Testis (tissue), 3 donors: ENCODE results near the gene SLC18A2. TPM values are rescaled to one million over a fixed set of nuclear protein-coding genes. Genes with fewer than 3 reads are reported as not detected.
A peak's percentile ranks its signal among the peaks of the same experiment; 100 is the strongest.

Experiments used
- DNase-seq: peaks from one replicate; pipeline ENCODE4 v3.0.0-alpha.2; 2019
- H3K27ac ChIP-seq, 2 donors: fragments of 200-600 bp; sonication (generic); one replicate each; pipeline ENCODE4 v1.5.1; 2019
- H3K27me3 ChIP-seq: fragments of 200-600 bp; sonication (generic); one replicate; pipeline ENCODE4 v1.5.1; 2019
- H3K36me3 ChIP-seq: fragments of 200-600 bp; sonication (generic); one replicate; pipeline ENCODE4 v1.5.1; 2017; ENCODE audit warnings: low read depth; ENCODE audit errors: missing control alignments
- H3K4me1 ChIP-seq: fragments of 200-600 bp; sonication (generic); one replicate; pipeline ENCODE4 v1.5.1; 2019
- H3K4me3 ChIP-seq, 2 donors: fragments of 200-600 bp; sonication (generic); one replicate each; pipeline ENCODE4 v1.5.1; 2017 to 2019
- H3K9me3 ChIP-seq: fragments of 200-600 bp; sonication (generic); one replicate; pipeline ENCODE4 v1.5.1; 2017
- POLR2A ChIP-seq: fragments of 450-650 bp; IDR thresholded peaks from one replicate; pipeline ENCODE4 v1.6.1; 2017; ENCODE audit warnings: antibody characterized with exemption, mild to moderate bottlenecking, moderate library complexity
- WGBS, 2 donors: methylation state at CpG; one replicate each; pipeline ENCODE4 v1.1.5; 2018; 5-methylcytosine and 5-hydroxymethylcytosine counted together
- intact Hi-C: fragments of 100-400 bp; cut with DNase I; formaldehyde crosslinking; loops from one replicate; pipeline ENCODE4 v1.15.1; 2023; ENCODE audit warnings: low total_unique reads
- polyA plus RNA-seq: library from polyadenylated mRNA; stranded (reverse); fragments of 350-450 nt; fragmentation: Illumina TruSeq; extraction: RNeasy Lipid Tissue Mini Kit (QIAGEN cat#74804); gene quantifications from one replicate; pipeline ENCODE4 v1.2.3, GENCODE V29; 2014; ENCODE audit warnings: low read depth, low replicate concordance; ENCODE audit not compliant: insufficient read depth
- total RNA-seq, 2 donors: library from RNA; depleted of rRNA; stranded (reverse); fragments of >200 nt; gene quantifications; one replicate each; pipeline ENCODE4 v1.2.3, GENCODE V29; 2016
- TF ChIP-seq, protein P1 (sequence below), 3 experiments: fragments of 450-650 bp in 2 of 3; fragments of 200-600 bp in 1 of 3; sonication (generic) in 1 of 3; IDR thresholded peaks; one replicate each; pipeline ENCODE4 v1.5.1; 2016 to 2019; ENCODE audit warnings: antibody characterized with exemption in 3 of 3, mild to moderate bottlenecking in 2 of 3, moderate library complexity in 1 of 3

Gene SLC18A2
- total and polyA plus RNA-seq, 3 donors from 2014 or later = 1.9 to 2.4 (median 2.0) TPM

GRCh38 chr10:117318909-117319308, 78.0 kb downstream of the SLC18A2 start:
- intact Hi-C loops = loop anchor here (10.0 kb wide), 1 partner anchor 94 kb away; no protein-coding TSS in a partner anchor

GRCh38 chr10:117320050-117320665, 79.2 kb downstream of the SLC18A2 start:
- Histone ChIP-seq H3K27me3 (no peaks in the 10 kb centered on the region), H3K9me3 (no peaks in the 10 kb centered on the region), H3K4me3 (no peak overlapping the region), H3K27ac (no peak overlapping the region), H3K36me3 (no peaks in the 10 kb centered on the region), H3K4me1 (no peaks in the 10 kb centered on the region)
- intact Hi-C loops = no loop called here
- TF ChIP-seq, protein P1, sequence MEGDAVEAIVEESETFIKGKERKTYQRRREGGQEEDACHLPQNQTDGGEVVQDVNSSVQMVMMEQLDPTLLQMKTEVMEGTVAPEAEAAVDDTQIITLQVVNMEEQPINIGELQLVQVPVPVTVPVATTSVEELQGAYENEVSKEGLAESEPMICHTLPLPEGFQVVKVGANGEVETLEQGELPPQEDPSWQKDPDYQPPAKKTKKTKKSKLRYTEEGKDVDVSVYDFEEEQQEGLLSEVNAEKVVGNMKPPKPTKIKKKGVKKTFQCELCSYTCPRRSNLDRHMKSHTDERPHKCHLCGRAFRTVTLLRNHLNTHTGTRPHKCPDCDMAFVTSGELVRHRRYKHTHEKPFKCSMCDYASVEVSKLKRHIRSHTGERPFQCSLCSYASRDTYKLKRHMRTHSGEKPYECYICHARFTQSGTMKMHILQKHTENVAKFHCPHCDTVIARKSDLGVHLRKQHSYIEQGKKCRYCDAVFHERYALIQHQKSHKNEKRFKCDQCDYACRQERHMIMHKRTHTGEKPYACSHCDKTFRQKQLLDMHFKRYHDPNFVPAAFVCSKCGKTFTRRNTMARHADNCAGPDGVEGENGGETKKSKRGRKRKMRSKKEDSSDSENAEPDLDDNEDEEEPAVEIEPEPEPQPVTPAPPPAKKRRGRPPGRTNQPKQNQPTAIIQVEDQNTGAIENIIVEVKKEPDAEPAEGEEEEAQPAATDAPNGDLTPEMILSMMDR (IDR thresholded peaks at IDR 0.05) = peak in 2 of 3 experiments; percentile 42 to 50
- TF ChIP-seq POLR2A = no peak
- 75 to 80% methylated on average over 1 of the region's 1 CpG for WGBS, 2 donors
- DNase-seq = peak; percentile 20

More at GRCh38 chr10:117318909-117319308, 78.0 kb downstream of the SLC18A2 start:
- DNase-seq = no peak
- TF ChIP-seq POLR2A = no peak
- TF ChIP-seq, protein P1 (IDR thresholded peaks at IDR 0.05) = peak in 1 of 3 experiments; percentile 31
- Histone ChIP-seq H3K27me3 (no peaks in the 10 kb centered on the region), H3K27ac (no peak overlapping the region), H3K4me3 (no peak overlapping the region), H3K4me1 (no peaks in the 10 kb centered on the region), H3K36me3 (no peaks in the 10 kb centered on the region), H3K9me3 (no peaks in the 10 kb centered on the region)

GRCh38 chr10:117322260-117322659, 81.3 kb downstream of the SLC18A2 start:
- no peak overlapping the region for H3K4me3 ChIP-seq
- no peak overlapping the region for H3K27ac ChIP-seq
- H3K36me3 ChIP-seq = no peaks in the 10 kb centered on the region
- no peak for TF ChIP-seq POLR2A
- TF ChIP-seq, protein P1 (IDR thresholded peaks at IDR 0.05) = no peak
- DNase-seq = no peak
- H3K9me3 ChIP-seq = no peaks in the 10 kb centered on the region
- WGBS, 2 donors = 71 to 76% methylated on average over 4 of the region's 4 CpGs
- H3K27me3 ChIP-seq = no peaks in the 10 kb centered on the region
- intact Hi-C loops = no loop called here
- no peaks in the 10 kb centered on the region for H3K4me1 ChIP-seq

GRCh38 chr10:117324367-117324766, 83.5 kb downstream of the SLC18A2 start:
- Histone ChIP-seq H3K4me3 (no peak overlapping the region), H3K36me3 (no peaks in the 10 kb centered on the region), H3K27me3 (no peaks in the 10 kb centered on the region), H3K4me1 (no peaks in the 10 kb centered on the region), H3K9me3 (no peaks in the 10 kb centered on the region), H3K27ac (no peak overlapping the region)
- TF ChIP-seq, protein P1 (IDR thresholded peaks at IDR 0.05) = no peak
- no peak for TF ChIP-seq POLR2A
- intact Hi-C loops = no loop called here
- no peak for DNase-seq
- 95 to 96% methylated on average over 2 of the region's 2 CpGs for WGBS, 2 donors

DNA sequence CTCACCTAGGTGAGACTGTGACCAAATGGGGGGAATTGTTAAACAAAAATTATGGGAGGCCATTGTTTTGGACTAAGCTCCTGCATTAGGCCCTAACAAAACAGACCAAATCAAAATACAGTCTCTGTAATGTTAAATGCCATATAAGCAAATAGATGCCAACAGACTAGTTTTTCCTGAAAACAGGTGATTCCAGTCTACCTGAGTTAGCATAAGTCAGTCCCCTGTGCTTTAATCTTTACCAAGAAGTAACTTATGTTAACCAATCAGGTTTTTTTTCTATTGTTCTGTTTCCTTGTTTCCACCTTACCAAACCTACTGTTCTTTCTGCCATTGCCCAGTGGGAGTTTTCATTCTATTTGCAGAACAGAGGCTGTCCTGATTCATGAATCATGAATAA, 86.3 kb downstream of the SLC18A2 start:
- no peaks in the 10 kb centered on the region for H3K36me3 ChIP-seq
- no peak overlapping the region for H3K4me3 ChIP-seq
- H3K4me1 ChIP-seq = no peaks in the 10 kb centered on the region
- H3K9me3 ChIP-seq = no peaks in the 10 kb centered on the region
- DNase-seq = no peak
- intact Hi-C loops = no loop called here
- no peak overlapping the region for H3K27ac ChIP-seq
- H3K27me3 ChIP-seq = no peaks in the 10 kb centered on the region
- TF ChIP-seq POLR2A = no peak
- TF ChIP-seq, protein P1 (IDR thresholded peaks at IDR 0.05) = no peak
